LNCaP clone FGC (cell line): ENCODE data around the gene MUS81.
A peak's percentile ranks its signal among the peaks of the same experiment; 100 is the strongest.

ENCODE experiments used
- DNase-seq: peaks from one replicate; pipeline ENCODE4 v3.0.0-alpha.2; 2011; ENCODE audit warnings: low read depth
- H3K4me3 ChIP-seq: 2 replicates; pipeline ENCODE4 v1.5.1; 2011; ENCODE audit warnings: mild to moderate bottlenecking, low read depth, low read length, control low read depth
- CTCF ChIP-seq: IDR thresholded peaks from 2 replicates; pipeline ENCODE4 v1.5.1; 2012; ENCODE audit warnings: mild to moderate bottlenecking; ENCODE audit not compliant: control insufficient read depth, insufficient read depth; ENCODE audit errors: extremely low read depth

MUS81 gene

GRCh38 chr11:65907878-65908277, 47.6 kb downstream of the MUS81 start:
- no peak for DNase-seq
- TF ChIP-seq CTCF = no peak
- no peak overlapping the region for H3K4me3 ChIP-seq

DNA sequence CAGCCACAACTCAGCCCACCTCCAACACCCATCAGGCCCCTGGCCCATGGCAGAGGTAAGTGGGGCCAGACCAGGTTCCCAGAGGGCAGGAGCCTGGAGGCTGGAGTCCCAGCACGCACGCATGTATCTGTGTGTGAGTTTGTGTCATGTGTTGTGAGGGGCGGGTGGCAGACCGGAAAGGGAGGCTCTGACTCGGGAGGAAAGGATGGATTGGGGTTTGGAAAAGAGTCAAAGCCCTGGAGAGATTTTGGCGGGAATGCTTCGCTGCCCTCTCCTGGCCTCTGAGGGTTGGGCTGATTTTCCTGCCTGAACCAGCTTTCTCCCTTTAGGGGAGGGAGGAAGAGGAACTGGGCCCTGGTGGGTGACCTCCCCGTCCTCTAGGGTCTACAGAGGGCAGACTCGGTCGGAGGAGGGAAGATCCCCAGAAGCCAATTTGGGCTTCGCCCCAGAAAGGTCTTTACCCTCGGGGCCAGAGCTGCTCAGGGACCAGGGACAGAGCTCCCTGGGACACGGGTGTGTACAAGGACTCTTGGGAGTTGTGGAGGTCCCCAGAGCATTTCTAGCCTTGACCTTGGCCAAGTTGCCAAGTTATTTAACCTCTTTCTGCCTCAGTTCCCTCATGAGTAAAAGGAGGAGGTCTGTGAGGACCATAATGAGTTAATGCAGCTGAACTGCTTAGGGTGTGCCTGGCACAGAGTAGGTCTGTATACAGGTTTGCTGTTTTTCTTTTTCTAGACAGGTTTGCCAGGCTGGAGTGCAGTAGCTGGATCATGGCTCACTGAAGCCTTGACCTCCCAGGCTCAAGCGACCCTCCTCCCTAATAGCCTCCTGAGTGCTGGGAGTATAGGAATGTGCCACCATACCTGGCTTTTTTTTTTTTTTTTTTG, 51.7 kb downstream of the MUS81 start:
- H3K4me3 ChIP-seq = no peak overlapping the region
- peak; percentile 25 for DNase-seq
- peak; percentile 46 for TF ChIP-seq CTCF

GRCh38 chr11:65912845-65913244, 52.6 kb downstream of the MUS81 start:
- no peak for TF ChIP-seq CTCF
- H3K4me3 ChIP-seq = no peak overlapping the region
- DNase-seq = no peak

DNA sequence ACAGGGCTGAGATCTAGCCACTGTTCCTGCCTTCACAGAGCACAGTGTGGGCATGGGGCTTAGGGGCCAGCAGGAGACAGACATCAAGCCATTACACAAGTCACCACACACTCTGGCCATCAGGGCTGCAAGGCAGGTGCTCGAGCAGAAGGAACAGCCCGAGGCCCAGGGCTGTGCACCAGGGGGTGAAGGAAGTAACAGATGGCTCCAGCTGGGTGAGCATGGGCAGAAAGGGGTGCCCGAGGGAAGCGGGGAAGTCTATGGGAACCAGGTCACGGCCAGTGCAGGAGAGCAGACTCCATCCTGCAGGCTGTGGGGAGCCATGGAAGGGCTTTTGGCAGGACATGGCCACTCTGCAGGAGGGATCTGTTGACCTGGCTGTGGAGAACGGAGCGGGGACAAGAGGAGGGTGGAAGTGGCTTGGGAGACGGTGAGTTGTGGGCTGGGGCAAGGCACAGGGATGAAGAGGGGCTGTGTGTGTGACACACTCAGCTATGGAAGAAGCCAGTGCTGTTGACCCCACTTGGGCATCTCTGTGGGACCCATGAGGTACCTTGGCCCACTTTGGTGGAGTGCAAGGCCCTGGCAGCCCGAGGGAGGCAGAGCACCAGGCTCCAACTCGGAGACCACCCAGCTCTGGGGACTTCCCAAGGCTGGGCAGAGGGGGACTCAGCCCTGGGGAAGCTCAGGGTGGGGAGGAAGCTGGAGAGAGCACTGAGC, 55.0 kb downstream of the MUS81 start:
- H3K4me3 ChIP-seq = no peak overlapping the region
- no peak for TF ChIP-seq CTCF
- DNase-seq = no peak

DNA sequence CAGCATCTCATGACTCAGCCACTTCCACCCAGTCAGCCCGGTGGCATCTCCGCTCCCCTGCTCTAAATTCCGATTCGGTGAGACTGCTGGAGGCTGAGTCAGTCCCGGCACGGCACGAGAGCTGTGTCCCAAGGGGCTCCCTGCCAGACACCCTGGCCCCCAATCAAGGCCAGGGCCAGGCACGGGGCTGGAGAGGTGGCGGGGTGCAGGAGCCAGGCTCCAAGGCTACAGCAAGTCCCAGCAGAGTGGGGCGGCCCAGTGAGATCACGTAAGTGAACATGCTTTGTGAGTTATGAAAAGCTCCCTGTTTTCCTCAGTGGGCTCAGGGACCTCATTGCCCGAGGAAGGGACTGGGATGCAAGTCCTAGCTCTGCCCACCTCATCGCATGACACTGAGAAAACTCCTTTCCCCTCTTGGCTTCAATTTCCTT, 55.6 kb downstream of the MUS81 start:
- H3K4me3 ChIP-seq = no peak overlapping the region
- no peak for TF ChIP-seq CTCF
- no peak for DNase-seq
